HUDEP-2 (cell line): ENCODE results near the gene MAPKAPK2.

ENCODE experiments used
- DNase-seq, 76 experiments: peaks; one replicate each; lab custom pipeline; 2025; ENCODE audit not compliant: unreplicated experiment in 76 of 76; lab: John Stamatoyannopoulos, UW

Gene MAPKAPK2

GRCh38 chr1:206700445-206701036 is 15.8 kb downstream of the MAPKAPK2 start:
- peak in 1 of 76 experiments; percentile 17 for DNase-seq

GRCh38 chr1:206702260-206702659 is 17.6 kb downstream of the MAPKAPK2 start:
- no peak for DNase-seq

GRCh38 chr1:206702803-206703202 is 18.1 kb downstream of the MAPKAPK2 start:
- no peak for DNase-seq

- DNase-seq: no peak
Observed at GRCh38 chr1:206703661-206704060, 19.0 kb downstream of the MAPKAPK2 start.

- no peak for DNase-seq
Observed at GRCh38 chr1:206704226-206704625, 19.5 kb downstream of the MAPKAPK2 start.

GRCh38 chr1:206705191-206705590 is 20.5 kb downstream of the MAPKAPK2 start:
- DNase-seq: no peak

GRCh38 chr1:206705726-206706297 is 21.1 kb downstream of the MAPKAPK2 start:
- no peak for DNase-seq

- no peak for DNase-seq
Observed at GRCh38 chr1:206706298-206706791, 21.6 kb downstream of the MAPKAPK2 start.

GRCh38 chr1:206706806-206707366 is 22.2 kb downstream of the MAPKAPK2 start:
- DNase-seq: no peak

GRCh38 chr1:206708058-206708457 is 23.4 kb downstream of the MAPKAPK2 start:
- no peak for DNase-seq

- DNase-seq: no peak
Observed at GRCh38 chr1:206708882-206709281, 24.2 kb downstream of the MAPKAPK2 start.

- no peak for DNase-seq
Observed at GRCh38 chr1:206709322-206709721, 24.6 kb downstream of the MAPKAPK2 start.

GRCh38 chr1:206709772-206710459 is 25.2 kb downstream of the MAPKAPK2 start:
- no peak for DNase-seq

- no peak for DNase-seq
Observed at GRCh38 chr1:206710460-206710823, 25.7 kb downstream of the MAPKAPK2 start.

GRCh38 chr1:206713070-206713469 is 28.4 kb downstream of the MAPKAPK2 start:
- DNase-seq: no peak

- DNase-seq: no peak
Observed at GRCh38 chr1:206713910-206714312, 29.2 kb downstream of the MAPKAPK2 start.

- no peak for DNase-seq
Observed at GRCh38 chr1:206714331-206715058, 29.8 kb downstream of the MAPKAPK2 start.

GRCh38 chr1:206715120-206715519 is 30.4 kb downstream of the MAPKAPK2 start:
- no peak for DNase-seq

- DNase-seq: no peak
Observed at GRCh38 chr1:206715552-206716158, 30.9 kb downstream of the MAPKAPK2 start.

GRCh38 chr1:206716159-206716869 is 31.6 kb downstream of the MAPKAPK2 start:
- DNase-seq: no peak
